AG04450 (cell line): Measurements from ENCODE around the gene FLNB. TPM values are rescaled to one million over a fixed set of nuclear protein-coding genes. Genes with fewer than 3 reads are reported as not detected.
"Not testable (repeated sequence)": the region's sequence is repeated elsewhere in the genome, so short reads cannot be mapped to it uniquely, and the experiment has no call there.

ENCODE experiments used
- CTCF ChIA-PET: fragments of 300-600, 350-600 bp; formaldehyde crosslinking; extraction: SDS; loops from one replicate; lab custom pipeline; 2022; ENCODE audit warnings: antibody characterized with exemption, inconsistent platforms; lab: Charles Lee
- POLR2A ChIA-PET: fragments of 350-600 bp; formaldehyde crosslinking; extraction: SDS; loops from one replicate; lab custom pipeline; 2021; ENCODE audit warnings: antibody characterized with exemption, inconsistent platforms; lab: Yijun Ruan, JAX
- DNase-seq: peaks from one replicate; pipeline ENCODE4 v3.0.0-alpha.2; 2011; ENCODE audit warnings: low read depth, low spot score
- H3K27ac ChIP-seq: one replicate; pipeline ENCODE4 v1.5.1; 2012; ENCODE audit warnings: low read depth, low read length, control low read depth
- H3K27me3 ChIP-seq: one replicate; pipeline ENCODE4 v1.6.0; 2012; ENCODE audit warnings: low read length; ENCODE audit not compliant: control insufficient read depth, insufficient read depth
- H3K4me3 ChIP-seq: 2 replicates; pipeline ENCODE4 v1.5.1; 2011; ENCODE audit warnings: mild to moderate bottlenecking, low read depth, low read length, control low read depth
- H3K9me3 ChIP-seq: 2 replicates; pipeline ENCODE4 v1.5.1; 2012; ENCODE audit warnings: low read length; ENCODE audit not compliant: control insufficient read depth, insufficient read depth
- CTCF ChIP-seq: IDR thresholded peaks from 2 replicates; pipeline ENCODE4 v1.5.1; 2011; ENCODE audit warnings: low read depth, low read length, control low read depth, inconsistent platforms
- polyA plus RNA-seq: library from polyadenylated mRNA; depleted of rRNA; stranded (reverse); fragments of >200 nt; gene quantifications from 2 replicates; pipeline ENCODE4 v1.2.3, GENCODE V29; 2011

FLNB gene
- polyA plus RNA-seq, 1 experiment, result 89.6 TPM

DNA sequence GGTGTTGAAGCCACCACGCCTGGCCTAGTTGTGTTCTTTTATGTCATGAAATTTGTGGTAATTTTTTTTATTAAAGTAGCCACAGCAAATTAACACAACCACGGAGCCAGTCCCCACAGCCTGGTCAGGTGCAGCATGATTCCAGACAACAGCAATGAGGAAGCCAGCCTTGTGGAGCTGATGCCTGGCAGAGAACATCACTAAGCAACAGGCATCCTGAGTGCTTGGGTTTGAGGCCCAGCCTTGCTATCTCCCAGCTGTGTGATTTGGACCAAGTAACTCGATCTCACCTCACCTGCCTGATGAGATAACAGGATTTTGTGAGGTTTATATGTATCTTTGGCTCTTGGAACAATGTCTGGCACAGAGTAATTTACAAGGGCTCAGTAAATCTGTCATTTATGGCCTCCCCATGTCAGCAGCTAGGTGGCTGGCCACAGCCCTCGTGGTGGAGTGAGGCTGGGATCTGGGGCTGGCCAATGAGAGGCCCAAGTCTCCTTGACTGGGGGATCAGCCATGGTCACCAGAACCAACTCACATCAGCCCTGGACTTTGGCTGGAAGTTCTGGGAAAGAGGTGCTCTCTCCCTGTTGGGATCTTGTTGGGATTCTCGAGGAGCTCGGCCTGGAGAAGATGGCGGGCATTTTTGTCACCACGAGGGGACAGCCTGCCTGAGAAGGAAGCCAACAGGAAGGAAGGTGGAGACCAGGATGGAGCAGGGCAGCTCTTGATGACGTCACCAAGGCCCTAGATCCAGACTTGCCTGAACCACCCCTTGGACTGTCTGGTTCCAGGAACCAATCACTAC, 22.8 kb upstream of the FLNB start:
- no peaks in the 10 kb centered on the region for H3K9me3 ChIP-seq
- no peak overlapping the region for H3K4me3 ChIP-seq
- no peak for DNase-seq
- TF ChIP-seq CTCF, result no peak
- H3K27ac ChIP-seq, result no peak overlapping the region
- ChIA-PET CTCF (no interaction called here), POLR2A (interaction anchor here (0.6 kb wide), 1 partner anchor 16 kb away, joined by 5 read pairs; no protein-coding TSS in a partner anchor)
- no peaks in the 10 kb centered on the region for H3K27me3 ChIP-seq

DNA sequence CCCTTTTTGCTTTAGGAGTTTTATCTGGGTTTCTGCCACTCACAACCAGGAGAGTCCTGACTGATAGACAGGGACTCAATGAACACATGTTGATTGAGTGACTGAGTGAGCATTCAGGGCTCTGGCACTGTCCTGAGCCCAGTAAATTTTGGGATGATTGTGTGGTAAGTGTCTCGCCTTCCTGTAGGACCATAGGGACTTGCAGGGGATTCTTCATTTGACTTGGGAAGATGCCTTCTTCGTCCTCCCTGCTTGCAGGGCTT, 22.3 kb upstream of the FLNB start:
- no peak for DNase-seq
- no peak for TF ChIP-seq CTCF
- CTCF ChIA-PET, result no interaction called here
- H3K27me3 ChIP-seq, result no peaks in the 10 kb centered on the region
- POLR2A ChIA-PET, result no interaction called here
- no peak overlapping the region for H3K27ac ChIP-seq
- H3K4me3 ChIP-seq, result no peak overlapping the region
- no peaks in the 10 kb centered on the region for H3K9me3 ChIP-seq

DNA sequence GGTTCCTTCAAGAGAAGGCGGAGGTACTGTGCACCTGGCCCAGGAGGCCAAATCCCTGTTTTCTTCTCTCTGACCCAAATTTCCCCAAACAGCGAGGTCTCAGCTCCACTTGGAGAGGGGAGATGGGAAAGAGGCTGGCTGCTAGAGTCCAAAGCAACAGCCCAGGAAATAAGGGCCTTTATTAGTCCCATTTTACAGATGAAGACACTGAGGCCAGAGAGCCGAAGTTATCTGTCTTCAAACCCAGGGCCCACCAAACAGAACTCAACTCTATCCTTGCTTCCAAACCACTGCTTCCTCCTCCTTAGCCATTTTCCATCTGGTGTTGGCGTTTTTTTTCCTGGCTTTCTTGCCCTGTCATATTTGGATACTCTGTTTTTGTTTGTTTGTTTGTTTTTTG, 22.0 kb upstream of the FLNB start:
- no peak overlapping the region for H3K4me3 ChIP-seq
- no peaks in the 10 kb centered on the region for H3K27me3 ChIP-seq
- no peak overlapping the region for H3K27ac ChIP-seq
- no peak for TF ChIP-seq CTCF
- CTCF ChIA-PET, result interaction anchor here (0.6 kb wide), 1 partner anchor 231 kb away, joined by 3 read pairs; no protein-coding TSS in a partner anchor
- POLR2A ChIA-PET, result no interaction called here
- DNase-seq, result no peak
- no peaks in the 10 kb centered on the region for H3K9me3 ChIP-seq

DNA sequence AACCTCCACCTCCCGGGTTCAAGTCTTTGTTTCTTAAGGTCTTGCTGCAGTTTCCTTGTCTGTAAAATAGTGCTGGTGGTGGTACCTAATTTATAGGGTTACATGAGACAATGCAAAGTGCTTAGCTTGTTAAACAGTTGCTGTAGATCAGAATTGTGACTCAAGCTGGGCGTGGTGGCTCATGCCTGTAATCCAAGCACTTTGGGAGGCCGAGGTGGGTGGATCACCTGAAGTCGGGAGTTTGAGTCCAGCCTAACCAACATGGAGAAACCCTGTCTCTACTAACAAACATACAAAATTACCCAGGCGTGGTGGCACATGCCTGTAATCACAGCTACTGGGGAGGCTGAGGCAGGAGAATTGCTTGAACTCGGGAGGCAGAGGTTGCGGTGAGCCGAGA, 19.0 kb upstream of the FLNB start:
- POLR2A ChIA-PET, CTCF ChIA-PET, H3K27ac ChIP-seq, H3K4me3 ChIP-seq, H3K27me3 ChIP-seq, DNase-seq, H3K9me3 ChIP-seq: not testable (repeated sequence)

- DNase-seq, result no peak
- no peak overlapping the region for H3K4me3 ChIP-seq
- H3K27me3 ChIP-seq, result no peaks in the 10 kb centered on the region
- ChIA-PET CTCF (no interaction called here), POLR2A (no interaction called here)
- no peaks in the 10 kb centered on the region for H3K9me3 ChIP-seq
- no peak overlapping the region for H3K27ac ChIP-seq
- TF ChIP-seq CTCF, result no peak
Observed at GRCh38 chr3:57989646-57990045, 18.6 kb upstream of the FLNB start.
